ENCODE results near the gene HOXA1. TPM values are rescaled to one million over a fixed set of nuclear protein-coding genes. Genes with fewer than 3 reads are reported as not detected.

The HOXA1 gene
- total RNA-seq, 1 donor from 2014 or later = 0.41 TPM

GRCh38 chr7:27116962-27117886, 21.4 kb upstream of the HOXA1 start:
- intact Hi-C loops (cut with micrococcal nuclease) = no loop called here

GRCh38 chr7:27116031-27116961, 20.5 kb upstream of the HOXA1 start:
- intact Hi-C loops (cut with micrococcal nuclease) = no loop called here

GRCh38 chr7:27115221-27116026, 19.6 kb upstream of the HOXA1 start:
- intact Hi-C loops (cut with micrococcal nuclease) = no loop called here

GRCh38 chr7:27114881-27115220, 19.1 kb upstream of the HOXA1 start:
- intact Hi-C loops (cut with micrococcal nuclease) = no loop called here

- intact Hi-C loops (cut with micrococcal nuclease) = no loop called here
These were observed 18.4 kb upstream of the HOXA1 start for GRCh38 chr7:27113991-27114769.

GRCh38 chr7:27112955-27113949, 17.5 kb upstream of the HOXA1 start:
- intact Hi-C loops (cut with micrococcal nuclease) = no loop called here

- intact Hi-C loops (cut with micrococcal nuclease) = no loop called here
These were observed 16.6 kb upstream of the HOXA1 start for GRCh38 chr7:27112361-27112760.

- intact Hi-C loops (cut with micrococcal nuclease) = no loop called here
These were observed 16.0 kb upstream of the HOXA1 start for GRCh38 chr7:27111751-27112277.

GRCh38 chr7:27111042-27111750, 15.4 kb upstream of the HOXA1 start:
- intact Hi-C loops (cut with micrococcal nuclease) = no loop called here

- intact Hi-C loops (cut with micrococcal nuclease) = no loop called here
These were observed 14.6 kb upstream of the HOXA1 start for GRCh38 chr7:27110186-27111031.

GRCh38 chr7:27109466-27110185, 13.8 kb upstream of the HOXA1 start:
- intact Hi-C loops (cut with micrococcal nuclease) = no loop called here

- intact Hi-C loops (cut with micrococcal nuclease) = no loop called here
These were observed 12.8 kb upstream of the HOXA1 start for GRCh38 chr7:27108390-27109127.

GRCh38 chr7:27107391-27108381, 11.9 kb upstream of the HOXA1 start:
- intact Hi-C loops (cut with micrococcal nuclease) = no loop called here

- intact Hi-C loops (cut with micrococcal nuclease) = no loop called here
These were observed 11.1 kb upstream of the HOXA1 start for GRCh38 chr7:27106901-27107240.

Measured in T-helper 2 cell treated with Interferon-gamma antibody and Interleukin-4, amounts not matched to agents 100 ng/mL and 5 ng/mL, for 36 hours (primary cell).